Ascending aorta (tissue), 2 donors: ENCODE results near the gene ST7L. TPM values are rescaled to one million over a fixed set of nuclear protein-coding genes. Genes with fewer than 3 reads are reported as not detected.

Experiments used
- DNase-seq, 2 donors: peaks; one replicate each; pipeline ENCODE4 v3.0.0-alpha.2; 2019; ENCODE audit warnings: low spot score in 2 of 2
- H3K27ac ChIP-seq, 2 donors: fragments of 200-600 bp; sonication (generic); one replicate each; pipeline ENCODE4 v1.5.1; 2016 to 2017; ENCODE audit warnings: mild to moderate bottlenecking in 1 of 2
- H3K27me3 ChIP-seq: fragments of 200-600 bp; sonication (generic); one replicate; pipeline ENCODE4 v1.5.1; 2017
- H3K36me3 ChIP-seq, 2 donors: fragments of 200-600 bp; sonication (generic); one replicate each; pipeline ENCODE4 v1.5.1; 2016
- H3K4me1 ChIP-seq, 2 donors: fragments of 200-600 bp; sonication (generic); one replicate each; pipeline ENCODE4 v1.5.1; 2016 to 2017; ENCODE audit warnings: mild to moderate bottlenecking in 1 of 2
- H3K4me3 ChIP-seq, 2 donors: fragments of 200-600 bp; sonication (generic); one replicate each; pipeline ENCODE4 v1.5.1; 2016 to 2017; ENCODE audit warnings: mild to moderate bottlenecking in 1 of 2
- H3K9me3 ChIP-seq, 2 donors: fragments of 200-600 bp; sonication (generic); one replicate each; pipeline ENCODE4 v1.5.1; 2016
- CTCF ChIP-seq, 3 experiments: fragments of 200-600 bp in 2 of 3; fragments of 450-650 bp in 1 of 3; sonication (generic) in 2 of 3; IDR thresholded peaks; one replicate each; pipeline ENCODE4 v1.5.1; 2016 to 2019; ENCODE audit warnings: antibody characterized with exemption in 3 of 3, mild to moderate bottlenecking in 1 of 3, moderate library complexity in 1 of 3
- intact Hi-C: fragments of 100-400 bp; cut with DNase I; formaldehyde crosslinking; loops from one replicate; pipeline ENCODE4 v1.15.1; 2023
- total RNA-seq: library from RNA; depleted of rRNA; stranded (reverse); fragments of >200 nt; gene quantifications from one replicate; pipeline ENCODE4 v1.1.0, GENCODE V29; 2016

The ST7L gene
- total RNA-seq, 1 donor from 2014 or later = 4.0 TPM

- Histone ChIP-seq H3K9me3 (no peaks in the 10 kb centered on the region), H3K4me3 (no peak overlapping the region), H3K27ac (no peak overlapping the region), H3K36me3 (peaks cover 26 to 31% of the 10 kb centered on the region in 2 donors), H3K27me3 (no peaks in the 10 kb centered on the region), H3K4me1 (no peaks in the 10 kb centered on the region)
- DNase-seq = no peak
- intact Hi-C loops = no loop called here
- no peak for TF ChIP-seq CTCF (IDR thresholded peaks at IDR 0.05)
Observed at GRCh38 chr1:112594208-112594876, 24.6 kb downstream of the ST7L start.

- Histone ChIP-seq H3K36me3 (peaks cover 13 to 21% of the 10 kb centered on the region in 2 donors), H3K27me3 (no peaks in the 10 kb centered on the region), H3K9me3 (no peaks in the 10 kb centered on the region), H3K27ac (no peak overlapping the region), H3K4me1 (no peaks in the 10 kb centered on the region), H3K4me3 (no peak overlapping the region)
- no peak for TF ChIP-seq CTCF (IDR thresholded peaks at IDR 0.05)
- intact Hi-C loops = no loop called here
- no peak for DNase-seq
Observed at GRCh38 chr1:112589766-112590165, 29.2 kb downstream of the ST7L start.

GRCh38 chr1:112583366-112583765 lies 35.6 kb downstream of the ST7L start:
- no peak for TF ChIP-seq CTCF (IDR thresholded peaks at IDR 0.05)
- no peak overlapping the region for H3K4me3 ChIP-seq
- H3K27me3 ChIP-seq = no peaks in the 10 kb centered on the region
- intact Hi-C loops = no loop called here
- DNase-seq = no peak
- H3K36me3 ChIP-seq = peaks cover 29 to 30% of the 10 kb centered on the region in 2 donors
- no peaks in the 10 kb centered on the region for H3K4me1 ChIP-seq
- H3K9me3 ChIP-seq = no peaks in the 10 kb centered on the region
- H3K27ac ChIP-seq = no peak overlapping the region

GRCh38 chr1:112581586-112582192 lies 37.3 kb downstream of the ST7L start:
- Histone ChIP-seq H3K9me3 (no peaks in the 10 kb centered on the region), H3K4me3 (no peak overlapping the region), H3K27ac (no peak overlapping the region), H3K27me3 (no peaks in the 10 kb centered on the region), H3K36me3 (peaks cover 30 to 33% of the 10 kb centered on the region in 2 donors), H3K4me1 (no peaks in the 10 kb centered on the region)
- no peak for TF ChIP-seq CTCF (IDR thresholded peaks at IDR 0.05)
- no peak for DNase-seq
- intact Hi-C loops = no loop called here

GRCh38 chr1:112579801-112580510 lies 39.0 kb downstream of the ST7L start:
- Histone ChIP-seq H3K27ac (no peak overlapping the region), H3K4me3 (no peak overlapping the region), H3K9me3 (no peaks in the 10 kb centered on the region), H3K27me3 (no peaks in the 10 kb centered on the region), H3K4me1 (no peaks in the 10 kb centered on the region), H3K36me3 (peaks cover 39 to 51% of the 10 kb centered on the region in 2 donors)
- intact Hi-C loops = no loop called here
- DNase-seq = no peak
- TF ChIP-seq CTCF (IDR thresholded peaks at IDR 0.05) = no peak
